Aorta (tissue), 5 donors: ENCODE results near the gene NAA15. TPM values are rescaled to one million over a fixed set of nuclear protein-coding genes. Genes with fewer than 3 reads are reported as not detected.
"Not testable (repeated sequence)": the region's sequence is repeated elsewhere in the genome, so short reads cannot be mapped to it uniquely, and the experiment has no call there.

Source experiments
- ATAC-seq: fragments of 200-7000 bp; cut with Tn5 transposase; one replicate; pipeline ENCODE4 v1.9.1; 2022; ENCODE audit warnings: moderate library complexity; ENCODE audit not compliant: low FRiP score
- DNase-seq, 2 donors: peaks; one replicate each; pipeline ENCODE4 v3.0.0-alpha.2; 2020
- H3K27ac ChIP-seq, 2 donors: one replicate each; pipeline ENCODE4 v1.5.1; 2013; ENCODE audit warnings: low read length in 2 of 2, mild to moderate bottlenecking in 2 of 2, moderate library complexity in 2 of 2, control low read depth in 1 of 2, inconsistent platforms in 1 of 2, low read depth in 1 of 2
- H3K27me3 ChIP-seq, 2 donors: one replicate each; pipeline ENCODE4 v1.6.1; 2013; ENCODE audit warnings: control low read depth in 1 of 2, low read length in 1 of 2, mild to moderate bottlenecking in 1 of 2, moderate library complexity in 1 of 2; ENCODE audit not compliant: insufficient read depth in 2 of 2, control insufficient read depth in 1 of 2
- H3K36me3 ChIP-seq, 2 donors: one replicate each; pipeline ENCODE4 v1.6.1; 2013; ENCODE audit warnings: control low read depth in 1 of 2, low read length in 1 of 2, mild to moderate bottlenecking in 1 of 2; ENCODE audit not compliant: insufficient read depth in 2 of 2, control insufficient read depth in 1 of 2
- H3K4me1 ChIP-seq, 2 donors: one replicate each; pipeline ENCODE4 v1.6.1; 2013; ENCODE audit warnings: low read length in 2 of 2, control low read depth in 1 of 2, mild to moderate bottlenecking in 1 of 2, moderate library complexity in 1 of 2; ENCODE audit not compliant: insufficient read depth in 2 of 2, control insufficient read depth in 1 of 2
- H3K4me3 ChIP-seq, 2 donors: one replicate each; pipeline ENCODE4 v1.5.1; 2013; ENCODE audit warnings: low read length in 2 of 2, control low read depth in 1 of 2, mild to moderate bottlenecking in 1 of 2
- H3K9me3 ChIP-seq: one replicate; pipeline ENCODE4 v1.6.1; 2013; ENCODE audit warnings: mild to moderate bottlenecking, low read length; ENCODE audit not compliant: control insufficient read depth
- WGBS, 2 donors: extraction: QIAGEN DNeasy Blood & Tissue Kit; methylation state at CpG; one replicate each; pipeline ENCODE4 v1.1.7; 2013; 5-methylcytosine and 5-hydroxymethylcytosine counted together
- intact Hi-C, 2 donors: fragments of 100-400 bp; cut with DNase I; formaldehyde crosslinking; loops; one replicate each; pipeline versions ENCODE4 v1.14.2 to v1.15.0; 2022
- long read RNA-seq, 2 donors: library from polyadenylated mRNA; unstranded; transcript quantifications; one replicate each; pipeline ENCODE4 v2.0.0, GENCODE V29; 2020 to 2021
- polyA plus RNA-seq, 2 donors: library from polyadenylated mRNA; stranded (reverse); fragments of 200-250 nt; gene quantifications; one replicate each; pipeline ENCODE4 v1.2.3, GENCODE V29; 2013
- total RNA-seq, 2 donors: library from RNA; stranded (reverse); fragmentation: NEBNext Ultra II Directional; extraction: Animal tissue kit (Norgen Biotek cat#: 25700); gene quantifications; one replicate each; pipeline ENCODE4 v1.2.1, GENCODE V29; 2021
- donor health status: healthy with polysubstance abuse.
- donor health status: Bipolar disorder and iron deficiency.
- donor health status: DM: no; HTN: no; CAD: no.
- donor health status: DM: no; HTN: no; CAD: no.
- donor health status: DM: yes; HTN: yes; CAD: no.

NAA15 gene
- total RNA-seq (10 to 100 TPM; 42.8 to 45.4 TPM), polyA plus RNA-seq (1 to 10 TPM; 4.9 to 8.1 TPM)
- long read RNA-seq, donor 1, partial matches to known transcripts, result 54 of 67 reads
- long read RNA-seq, donor 1, other reads (novel, unspliced or antisense), result 13 of 67 reads
- long read RNA-seq, donor 2, partial matches to known transcripts, result 8 of 19 reads
- long read RNA-seq, donor 2, other reads (novel, unspliced or antisense), result 11 of 19 reads

DNA sequence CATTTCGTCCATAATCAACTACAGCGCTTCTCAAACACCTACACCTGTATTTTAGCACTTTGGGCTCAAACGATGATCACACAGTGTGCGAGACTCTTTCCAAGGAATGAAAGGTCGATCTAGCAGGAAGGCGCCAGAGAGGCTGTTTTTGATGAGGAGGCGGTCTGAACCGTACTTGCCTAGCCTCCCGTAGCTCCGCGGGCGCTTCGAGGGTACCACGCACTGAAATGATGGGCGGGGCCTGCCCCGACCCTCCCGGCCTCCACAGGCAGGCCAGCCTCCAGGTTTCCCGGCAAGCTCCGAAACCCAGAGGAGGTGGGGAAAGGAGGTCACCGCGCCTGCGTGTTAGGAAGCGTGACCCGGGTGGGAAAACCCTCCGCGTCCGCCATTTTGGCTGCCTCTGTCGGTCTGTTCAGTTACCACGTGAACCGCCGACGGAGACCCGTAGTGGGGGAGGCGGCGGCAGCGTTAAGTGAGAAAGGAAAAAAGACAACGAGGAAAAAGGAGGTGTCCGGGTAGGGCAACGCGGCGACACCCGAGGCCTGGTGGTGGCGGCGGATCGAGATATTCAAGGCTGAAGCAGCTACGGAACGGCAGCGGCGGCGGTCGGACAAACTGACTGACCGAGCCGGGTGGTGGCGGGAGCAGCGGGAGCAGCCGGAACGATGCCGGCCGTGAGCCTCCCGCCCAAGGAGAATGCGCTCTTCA is at the start of gene NAA15:
Gene NAA15 (plus strand): TSS at position 393 of the 708 bp plus-strand sequence. CDS start 273 bp downstream, at position 666.
- no peaks in the 10 kb centered on the region for H3K4me1 ChIP-seq
- no peaks in the 10 kb centered on the region for H3K9me3 ChIP-seq
- 0% methylated on average over 61 of the region's 61 CpGs for WGBS, 2 donors
- DNase-seq (peak; percentile 99), ATAC-seq (peak; percentile 99)
- peak within 1 kb of the TSS; percentile 87 to 95 for H3K4me3 ChIP-seq
- H3K27me3 ChIP-seq, result no peaks in the 10 kb centered on the region
- H3K27ac ChIP-seq, result peak within 1 kb of the TSS; percentile 77 to 97
- H3K36me3 ChIP-seq, result no peaks in the 10 kb centered on the region
- intact Hi-C loops, result loop anchor here in 1 of 2 donors (2.0 to 10.0 kb wide), 3 partner anchors 84 to 154 kb away; partner anchors contain the start of gene RAB33B

DNA sequence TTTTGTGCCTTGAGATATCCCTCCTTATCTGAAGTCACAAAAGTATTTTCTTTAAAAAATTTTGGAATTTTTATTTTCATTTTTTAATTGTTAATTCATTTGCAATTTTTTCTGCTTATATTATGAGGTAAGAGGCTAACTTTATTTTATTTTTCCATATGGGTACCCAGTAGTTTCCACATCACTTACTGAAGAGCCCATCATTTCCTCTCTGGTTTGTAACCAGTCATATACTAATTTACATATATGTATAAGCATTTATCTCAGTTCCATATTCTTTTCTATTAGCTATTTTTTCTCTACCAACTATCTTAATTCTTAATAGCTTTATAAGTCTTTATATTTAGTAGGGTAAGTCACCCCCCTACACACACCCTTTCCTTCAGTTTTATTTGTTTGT is 48.3 kb upstream of the NAA15 start:
- no peaks in the 10 kb centered on the region for H3K36me3 ChIP-seq
- ATAC-seq (no peak), DNase-seq (no peak)
- H3K9me3 ChIP-seq, result no peaks in the 10 kb centered on the region
- H3K27me3 ChIP-seq, result no peaks in the 10 kb centered on the region
- intact Hi-C loops, result no loop called here
- H3K4me3 ChIP-seq, result no peak overlapping the region
- H3K4me1 ChIP-seq, result no peaks in the 10 kb centered on the region
- H3K27ac ChIP-seq, result no peak overlapping the region

DNA sequence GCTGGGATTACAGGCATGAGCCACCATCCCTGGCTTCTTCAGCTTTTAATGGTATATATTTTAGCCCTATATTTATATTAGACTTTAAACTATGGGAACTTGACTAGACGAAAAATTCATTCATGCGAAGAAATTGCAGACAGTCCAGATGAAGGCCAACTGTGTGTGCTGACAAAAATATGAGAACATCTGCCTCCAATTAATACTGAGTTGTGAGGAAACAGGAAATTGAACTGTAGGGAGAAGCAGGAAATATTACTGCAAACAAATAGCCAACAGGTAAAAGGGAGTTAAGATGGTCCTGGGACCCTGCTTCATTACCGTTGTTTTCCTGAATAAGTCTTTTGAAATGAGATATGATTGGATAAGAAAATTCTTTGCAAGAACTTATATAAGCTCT is 47.6 kb upstream of the NAA15 start:
- no peak overlapping the region for H3K4me3 ChIP-seq
- no peaks in the 10 kb centered on the region for H3K27me3 ChIP-seq
- 90 to 93% methylated on average over 3 of the region's 3 CpGs for WGBS, 2 donors
- intact Hi-C loops, result no loop called here
- H3K27ac ChIP-seq, result no peak overlapping the region
- H3K36me3 ChIP-seq, result no peaks in the 10 kb centered on the region
- no peaks in the 10 kb centered on the region for H3K4me1 ChIP-seq
- DNase-seq, result no peak
- no peak for ATAC-seq
- no peaks in the 10 kb centered on the region for H3K9me3 ChIP-seq

DNA sequence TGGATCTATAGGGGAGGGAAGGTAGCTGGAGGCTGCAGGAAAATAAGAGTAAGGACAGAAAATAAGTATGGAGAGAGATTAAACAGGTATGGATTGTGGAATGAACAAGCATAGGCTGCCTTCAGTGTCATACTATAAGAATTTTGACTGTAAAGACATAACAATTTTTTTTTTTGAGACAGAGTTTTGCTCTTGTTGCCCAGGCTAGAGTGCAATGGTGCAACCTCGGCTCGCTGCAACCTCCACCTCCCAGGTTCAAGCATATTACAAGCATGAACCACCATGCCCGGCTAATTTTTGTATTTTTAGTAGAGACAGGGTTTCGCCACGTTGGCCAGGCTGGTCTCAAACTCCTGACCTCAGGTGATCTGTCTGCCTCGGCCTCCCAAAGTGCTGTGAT is 45.7 kb upstream of the NAA15 start:
- H3K27me3 ChIP-seq, ATAC-seq, H3K36me3 ChIP-seq, DNase-seq, H3K4me1 ChIP-seq, intact Hi-C loops, H3K9me3 ChIP-seq, H3K27ac ChIP-seq, H3K4me3 ChIP-seq: not testable (repeated sequence)
- 94 to 96% methylated on average over 6 of the region's 6 CpGs for WGBS, 2 donors

DNA sequence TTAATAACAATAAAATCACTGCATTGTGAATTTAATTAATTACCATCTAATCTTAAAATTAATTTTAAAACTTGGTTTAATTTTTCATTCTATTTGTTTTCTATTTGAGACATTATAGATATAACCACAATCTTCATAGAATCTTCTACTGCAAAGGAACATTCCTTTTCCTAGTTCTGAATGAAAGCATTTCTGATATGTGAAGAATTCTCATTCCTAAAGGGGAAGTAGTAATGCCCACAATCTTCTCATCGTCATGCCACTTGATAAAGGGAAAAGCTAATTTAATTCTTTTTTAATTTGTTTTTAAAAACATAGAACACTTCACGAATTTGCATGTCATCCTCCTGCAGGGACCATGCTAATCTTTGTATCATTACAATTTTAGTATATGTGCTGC is 45.0 kb upstream of the NAA15 start:
- Histone ChIP-seq H3K27ac (no peak overlapping the region), H3K4me3 (no peak overlapping the region), H3K4me1 (no peaks in the 10 kb centered on the region), H3K9me3 (no peaks in the 10 kb centered on the region), H3K36me3 (no peaks in the 10 kb centered on the region), H3K27me3 (no peaks in the 10 kb centered on the region)
- DNase-seq (no peak), ATAC-seq (no peak)
- 18 to 32% methylated on average over 2 of the region's 2 CpGs for WGBS, 2 donors
- intact Hi-C loops, result no loop called here

DNA sequence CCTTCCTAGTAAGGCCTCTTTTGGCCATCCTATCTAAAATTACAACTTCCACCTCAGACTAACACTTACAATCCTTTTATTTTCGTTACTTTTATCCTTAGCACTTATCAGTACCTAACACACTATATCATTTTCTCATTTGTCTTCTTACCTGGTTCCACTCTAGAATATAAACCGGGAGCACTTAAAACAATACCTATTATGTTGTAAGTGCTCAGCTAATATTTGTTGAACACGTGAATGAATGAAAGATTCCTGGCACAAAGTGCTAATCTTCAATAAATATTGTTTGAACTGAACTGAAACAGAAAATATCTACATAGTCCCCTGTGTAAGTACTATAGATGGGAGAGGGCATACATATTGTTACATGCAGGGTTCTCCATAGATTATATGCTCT is 35.7 kb upstream of the NAA15 start:
- intact Hi-C loops, result no loop called here
- Histone ChIP-seq H3K9me3 (no peaks in the 10 kb centered on the region), H3K4me1 (no peaks in the 10 kb centered on the region), H3K4me3 (no peak overlapping the region), H3K27me3 (no peaks in the 10 kb centered on the region), H3K27ac (no peak overlapping the region), H3K36me3 (no peaks in the 10 kb centered on the region)
- ATAC-seq, result no peak
- 58 to 60% methylated on average over 3 of the region's 3 CpGs for WGBS, 2 donors
- DNase-seq, result no peak

DNA sequence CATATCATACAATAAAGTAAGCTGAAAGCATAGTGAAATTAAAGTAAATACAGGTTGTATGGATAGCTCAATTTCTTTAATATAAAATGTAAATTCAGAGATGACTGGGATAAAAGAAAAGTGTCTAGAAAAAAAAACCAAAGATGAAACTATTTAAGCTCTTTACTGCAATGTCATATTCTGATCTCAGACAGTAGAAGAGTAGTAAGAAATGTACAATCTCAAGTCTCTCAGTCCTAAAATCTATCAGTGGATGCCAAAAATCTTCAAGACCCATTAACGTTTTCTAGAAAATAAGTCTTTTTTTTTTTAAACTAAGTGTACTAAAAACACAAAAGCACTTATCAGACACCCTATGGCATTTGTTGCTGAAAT is 35.1 kb upstream of the NAA15 start:
- 0 to 3% methylated on average over 1 of the region's 1 CpG for WGBS, 2 donors
- Histone ChIP-seq H3K4me1 (no peaks in the 10 kb centered on the region), H3K9me3 (no peaks in the 10 kb centered on the region), H3K36me3 (no peaks in the 10 kb centered on the region), H3K27ac (no peak overlapping the region), H3K4me3 (no peak overlapping the region), H3K27me3 (no peaks in the 10 kb centered on the region)
- ATAC-seq (peak; percentile 11), DNase-seq (no peak)
- intact Hi-C loops, result no loop called here

DNA sequence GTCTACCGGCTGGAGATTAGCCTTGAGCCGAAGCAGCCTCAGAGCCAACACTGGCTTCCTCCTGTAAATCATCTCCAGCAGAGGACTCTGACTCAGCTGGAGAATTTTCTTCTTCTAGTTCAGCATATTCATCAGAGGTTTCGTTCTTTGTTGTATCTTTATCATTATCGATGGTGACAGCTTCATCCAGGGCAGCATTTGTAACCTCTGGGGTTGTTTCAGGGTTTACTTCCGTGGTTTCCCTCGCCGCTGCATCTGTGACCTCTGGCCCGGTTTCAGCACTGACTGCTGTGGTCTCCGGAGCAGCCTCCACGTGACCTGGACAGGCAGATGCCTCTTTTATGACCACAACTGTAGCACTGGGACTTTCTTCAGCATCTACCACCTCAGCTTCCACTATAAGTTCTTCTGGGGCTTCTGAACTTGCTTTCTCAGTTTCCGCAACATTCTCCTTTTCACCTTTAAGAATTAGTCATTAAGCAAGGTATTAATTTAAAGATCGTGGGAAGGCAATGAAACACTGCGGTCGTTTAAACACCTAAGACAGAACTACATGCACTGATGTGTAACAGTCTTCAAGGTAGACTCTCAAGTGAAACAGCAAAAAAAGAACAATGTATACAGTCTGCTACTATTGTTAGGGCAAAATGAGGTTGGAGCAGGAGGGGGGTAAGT is 34.6 kb upstream of the NAA15 start:
- no peaks in the 10 kb centered on the region for H3K9me3 ChIP-seq
- WGBS, 2 donors, result 26 to 29% methylated on average over 14 of the region's 14 CpGs
- no peaks in the 10 kb centered on the region for H3K4me1 ChIP-seq
- peak; percentile 79 to 83 for DNase-seq
- ATAC-seq, result peak; percentile 70
- no peaks in the 10 kb centered on the region for H3K36me3 ChIP-seq
- H3K27ac ChIP-seq, result no peak overlapping the region
- intact Hi-C loops, result no loop called here
- H3K27me3 ChIP-seq, result no peaks in the 10 kb centered on the region
- H3K4me3 ChIP-seq, result peak overlapping the region; percentile 6 to 48

DNA sequence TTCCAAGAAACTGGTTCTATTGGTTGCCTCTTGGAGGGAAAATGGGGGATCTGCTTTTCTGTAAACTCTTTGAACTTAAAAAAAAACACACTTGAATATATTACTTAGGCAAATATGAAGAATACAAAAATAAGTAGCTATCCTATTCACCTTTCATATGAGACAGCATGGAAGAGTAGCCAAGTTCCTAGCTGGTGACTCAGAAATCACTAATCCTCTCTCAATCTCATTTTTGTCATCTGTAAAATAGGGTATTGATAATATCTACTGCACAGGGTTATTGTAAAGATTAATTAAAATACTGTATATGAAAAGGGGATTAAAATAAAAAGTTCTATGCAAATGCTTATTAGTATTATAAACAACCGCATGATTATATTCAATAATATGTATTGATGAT is 34.0 kb upstream of the NAA15 start:
- intact Hi-C loops, result no loop called here
- Histone ChIP-seq H3K9me3 (no peaks in the 10 kb centered on the region), H3K27me3 (no peaks in the 10 kb centered on the region), H3K27ac (no peak overlapping the region), H3K4me1 (no peaks in the 10 kb centered on the region), H3K36me3 (no peaks in the 10 kb centered on the region), H3K4me3 (no peak overlapping the region)
- ATAC-seq (no peak), DNase-seq (no peak)
- WGBS, 2 donors, result 94 to 97% methylated on average over 1 of the region's 1 CpG
